NCI-H446 treated with DMSO at 0.1 percent for 48 hours (cell line): Measurements from ENCODE around the gene CRIP1.

Experiments
- DNase-seq: peaks from one replicate; lab custom pipeline; 2025; lab: John Stamatoyannopoulos, UW

The CRIP1 gene, protein sequence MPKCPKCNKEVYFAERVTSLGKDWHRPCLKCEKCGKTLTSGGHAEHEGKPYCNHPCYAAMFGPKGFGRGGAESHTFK

DNA sequence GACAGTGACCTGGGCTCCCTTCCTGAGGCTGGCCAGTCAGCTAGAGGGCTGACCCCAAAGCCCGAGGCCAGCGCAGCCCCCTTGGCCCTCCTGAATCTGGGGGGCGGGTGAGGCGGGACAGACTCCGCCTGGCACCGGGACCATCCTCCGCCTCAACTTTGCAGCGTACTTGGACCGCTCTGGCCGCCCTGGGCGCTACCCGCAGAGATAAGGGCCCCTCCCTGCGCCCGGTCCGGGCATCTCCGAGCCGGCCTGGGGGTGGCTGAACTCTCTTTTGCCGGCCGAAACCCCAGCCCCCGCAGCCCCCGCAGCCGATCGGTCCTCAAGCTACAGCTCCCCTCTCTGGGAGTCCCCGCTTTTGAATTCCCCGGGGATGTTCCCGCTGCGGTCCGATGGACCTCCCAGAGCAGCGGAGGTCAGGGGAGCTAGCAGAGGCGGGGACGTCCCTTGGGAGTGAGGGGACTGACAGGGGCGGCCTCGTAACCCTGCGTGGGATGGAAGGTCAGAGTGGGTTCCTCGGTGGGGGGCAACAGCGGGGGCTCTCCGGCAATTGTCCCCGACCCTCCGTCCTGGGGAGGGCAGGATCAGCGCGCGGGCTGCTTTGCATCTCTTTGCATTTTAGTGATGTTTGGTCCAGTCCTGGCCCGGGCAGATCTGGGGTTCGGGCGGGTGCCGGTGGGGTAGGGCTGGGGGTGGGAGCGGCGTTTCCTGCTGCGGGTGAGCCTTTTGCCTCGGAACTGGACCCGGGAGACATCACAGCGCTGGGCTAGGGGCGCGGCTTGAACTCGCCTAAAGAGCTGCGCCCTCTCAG lies at the start of gene CRIP1:
Gene CRIP1, plus strand, starts transcription at position 724 of the 811 bp plus-strand sequence. CDS start 374 bp downstream, outside the sequence.
- no peak for DNase-seq

DNA sequence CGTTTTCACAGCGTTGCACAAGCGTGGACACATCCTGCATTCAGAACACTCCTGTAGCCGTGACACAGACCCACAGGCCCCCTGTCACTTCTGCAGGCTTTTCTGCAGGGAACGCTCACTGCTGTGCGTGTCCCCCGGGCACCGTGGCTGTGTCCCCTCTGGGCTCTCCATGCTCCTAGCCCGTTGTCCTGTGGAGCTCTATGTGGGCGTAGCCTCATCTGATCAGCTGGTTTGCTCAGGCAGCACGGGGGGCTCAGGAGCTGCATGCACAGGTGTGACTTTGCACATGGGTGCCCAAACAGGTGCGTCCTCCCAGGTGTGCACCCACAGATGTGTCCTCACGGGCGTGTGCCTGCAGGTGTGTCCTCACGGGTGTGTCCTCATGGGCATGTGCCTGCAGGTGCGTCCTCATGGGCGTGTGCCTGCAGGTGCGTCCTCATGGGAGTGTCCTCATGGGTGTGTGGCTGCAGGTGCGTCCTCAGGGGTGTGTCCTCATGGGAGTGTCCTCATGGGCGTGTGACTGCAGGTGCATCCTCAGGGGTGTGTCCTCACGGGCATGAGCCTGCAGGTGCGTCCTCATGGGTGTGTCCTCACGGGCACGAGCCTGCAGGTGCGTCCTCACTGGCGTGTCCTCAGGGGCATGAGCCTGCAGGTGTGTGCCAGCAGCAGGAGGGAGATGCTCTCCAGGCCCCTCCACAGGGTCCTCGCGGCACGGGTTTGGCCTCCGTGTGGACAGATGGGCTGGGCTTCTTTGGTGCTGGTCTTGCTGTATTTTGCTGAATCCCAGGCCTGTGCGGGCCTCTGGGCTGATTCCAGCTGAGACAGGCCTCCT lies 49.6 kb upstream of the CRIP1 start:
- DNase-seq = no peak

DNA sequence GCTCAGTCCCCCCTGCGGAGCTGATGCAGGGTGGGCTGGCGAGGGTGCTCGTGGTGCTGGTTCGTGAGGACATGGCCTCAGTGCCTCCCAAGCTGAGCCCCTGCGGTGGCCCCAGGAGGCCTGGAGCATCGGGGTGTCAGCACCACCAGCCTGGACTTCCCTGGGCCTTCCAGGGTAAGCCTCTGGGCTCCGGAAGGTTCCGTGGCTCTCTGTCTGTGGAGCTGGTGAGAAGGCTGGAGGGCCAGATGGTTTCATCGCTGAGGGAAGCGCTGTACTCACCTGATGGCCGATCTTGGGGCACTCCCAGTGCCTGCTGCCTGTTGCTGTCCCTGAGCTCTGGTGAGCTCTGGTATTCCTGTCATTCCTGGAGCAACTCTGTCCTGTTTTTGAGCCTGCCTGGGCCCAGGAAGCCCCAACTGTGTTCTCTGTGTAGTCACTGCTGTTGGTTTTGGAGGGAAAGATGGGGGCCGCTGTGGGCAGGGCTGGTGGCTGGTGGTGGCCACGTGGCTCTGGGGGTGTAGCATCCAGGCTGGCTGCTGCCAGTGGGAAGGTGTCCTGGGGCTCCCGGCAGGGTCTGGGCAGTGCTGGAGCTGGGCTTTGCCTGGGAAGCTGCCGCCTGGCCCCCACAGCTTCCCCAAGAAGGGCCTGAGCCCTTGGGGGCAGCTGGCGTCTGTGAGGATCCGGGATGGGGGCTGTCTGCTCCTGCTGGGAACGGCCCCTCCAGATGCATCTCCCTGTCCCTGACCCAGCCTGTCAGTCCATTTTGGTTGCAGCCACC lies 48.8 kb upstream of the CRIP1 start:
- no peak for DNase-seq

DNA sequence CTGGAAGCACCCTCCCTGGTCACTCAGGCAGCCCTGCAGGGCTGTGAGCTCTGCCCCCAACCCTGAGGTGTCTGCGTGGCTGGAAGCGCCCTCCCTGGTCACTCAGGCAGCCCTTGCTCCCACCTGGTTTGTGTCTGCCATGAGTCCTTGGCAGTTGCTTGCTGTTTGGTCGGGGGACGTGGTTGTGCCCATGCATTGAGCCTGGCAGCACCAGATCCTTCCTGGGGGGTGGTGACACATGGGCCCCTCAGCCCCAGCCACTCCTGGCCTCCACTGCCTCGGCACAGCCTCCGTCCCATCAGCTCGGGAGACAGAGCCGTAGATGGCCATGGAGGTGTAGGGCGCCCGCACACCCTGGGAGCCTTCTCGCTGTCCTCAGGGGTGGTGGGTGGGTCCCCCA lies 47.5 kb upstream of the CRIP1 start:
- no peak for DNase-seq

DNA sequence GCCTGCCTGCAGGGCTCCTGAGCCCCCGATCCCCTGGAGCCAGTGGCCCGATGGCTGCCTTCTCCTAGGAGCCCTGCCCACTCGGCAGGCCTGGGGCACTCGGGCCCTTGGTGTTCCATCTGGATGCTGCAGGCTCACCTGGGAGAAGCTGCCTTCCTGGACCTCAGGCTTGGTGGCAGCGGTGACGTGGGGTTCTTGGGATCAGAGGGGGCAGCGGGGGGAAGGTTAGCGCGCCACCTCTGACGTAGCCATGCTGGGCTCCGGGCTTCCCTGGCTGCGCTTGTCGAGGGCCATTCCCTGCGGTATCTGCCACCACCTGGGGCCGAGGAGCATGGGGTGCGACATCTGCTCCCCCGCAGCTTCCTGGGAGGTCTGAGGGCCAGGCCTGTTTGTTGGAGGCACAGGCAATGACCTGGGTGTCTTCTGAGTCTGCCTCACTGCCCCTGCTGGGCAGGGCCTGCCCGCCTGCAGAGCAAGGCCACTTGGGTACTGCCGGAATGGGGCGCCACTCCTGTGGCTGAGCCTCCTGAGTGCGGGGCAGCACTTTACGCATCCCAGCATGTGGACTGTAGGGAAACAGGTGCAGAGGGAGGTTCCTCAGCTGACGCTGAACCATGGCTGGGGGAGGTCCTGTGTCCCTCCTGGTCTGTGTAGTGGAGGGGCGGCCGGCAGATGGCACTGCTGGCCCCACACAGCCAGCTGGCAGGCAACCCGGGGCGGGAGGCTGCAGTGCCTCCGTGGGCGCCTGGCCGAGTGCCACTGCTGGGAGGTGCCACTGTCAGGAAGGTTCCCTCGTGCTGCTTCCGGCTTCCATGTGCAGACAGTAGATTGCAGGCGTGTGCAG lies 46.8 kb upstream of the CRIP1 start:
- peak; percentile 72 for DNase-seq

DNA sequence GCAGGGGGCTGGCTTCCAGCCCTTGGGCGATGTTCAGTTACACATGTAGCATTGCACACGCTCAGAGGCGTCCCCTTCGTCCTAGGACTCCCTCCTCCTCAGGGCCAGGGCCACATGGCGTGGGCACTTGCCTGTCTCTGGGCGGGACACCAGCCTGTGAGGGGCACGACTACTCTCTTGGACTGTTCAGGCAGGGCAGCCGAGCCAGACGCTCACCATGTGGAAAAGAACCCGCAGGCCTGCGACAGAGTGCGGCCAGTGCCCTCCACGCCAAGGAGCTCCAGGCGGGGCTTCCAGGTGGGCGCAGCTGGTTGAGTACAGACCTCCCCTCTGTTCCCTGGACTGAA lies 46.2 kb upstream of the CRIP1 start:
- no peak for DNase-seq

DNA sequence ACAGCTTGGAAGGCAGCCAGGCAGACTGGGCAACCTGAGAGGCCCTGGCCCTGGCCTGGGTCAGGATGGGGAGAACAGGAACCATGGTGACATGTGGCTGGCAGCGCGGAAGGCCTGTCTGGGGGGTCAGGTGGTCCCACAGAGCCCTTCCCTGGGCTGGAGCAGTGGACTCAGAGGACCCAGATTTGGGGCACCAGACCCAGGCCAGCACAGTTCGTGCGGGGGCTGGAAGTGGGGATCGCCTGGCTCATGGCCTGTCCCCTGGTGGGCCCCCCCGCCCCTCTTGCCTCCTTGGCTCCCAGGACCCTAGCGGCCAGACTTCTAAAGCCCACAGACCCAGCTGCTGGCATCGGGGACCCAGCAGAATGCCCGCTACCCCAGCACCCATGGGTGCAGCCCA lies 45.7 kb upstream of the CRIP1 start:
- no peak for DNase-seq

DNA sequence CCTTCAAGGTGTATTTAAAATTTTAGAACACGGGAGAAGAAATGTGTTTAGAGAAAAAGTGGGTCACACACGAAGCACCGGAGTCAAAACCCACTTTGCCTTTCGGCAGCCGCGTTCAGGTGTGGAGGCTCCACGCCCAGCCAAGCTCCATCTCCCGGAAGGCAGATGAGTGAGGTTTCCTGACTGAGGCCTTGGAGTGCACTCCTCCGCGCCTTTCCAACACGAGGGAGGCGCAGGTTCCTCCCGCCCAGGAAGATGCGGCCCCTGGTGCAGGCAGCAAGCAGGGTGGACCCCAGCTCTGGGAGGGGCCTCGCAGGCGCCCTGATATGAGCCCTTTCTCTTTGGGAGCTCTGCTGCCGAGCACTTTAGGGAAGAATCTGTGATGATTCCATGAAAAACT lies 44.6 kb upstream of the CRIP1 start:
- no peak for DNase-seq

DNA sequence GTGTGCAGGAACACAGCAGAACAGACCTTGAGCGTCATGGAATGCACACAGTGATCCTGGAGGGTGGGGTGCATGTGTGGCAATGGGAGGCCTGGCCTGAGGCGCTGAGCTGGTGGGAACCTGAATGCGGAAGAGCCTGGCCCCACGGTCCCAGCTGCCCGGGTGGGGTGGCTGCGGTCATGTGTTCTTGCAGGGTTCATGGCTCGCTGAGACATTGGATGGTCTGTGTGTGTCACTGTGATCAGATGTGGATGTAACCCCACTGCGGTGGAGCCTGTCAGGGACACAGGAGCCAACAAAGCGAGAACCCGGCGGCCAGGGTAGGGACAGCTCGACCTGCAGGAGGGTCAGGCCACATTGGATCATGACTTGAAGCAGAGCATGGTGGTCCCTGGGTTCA lies 43.9 kb upstream of the CRIP1 start:
- DNase-seq = no peak

DNA sequence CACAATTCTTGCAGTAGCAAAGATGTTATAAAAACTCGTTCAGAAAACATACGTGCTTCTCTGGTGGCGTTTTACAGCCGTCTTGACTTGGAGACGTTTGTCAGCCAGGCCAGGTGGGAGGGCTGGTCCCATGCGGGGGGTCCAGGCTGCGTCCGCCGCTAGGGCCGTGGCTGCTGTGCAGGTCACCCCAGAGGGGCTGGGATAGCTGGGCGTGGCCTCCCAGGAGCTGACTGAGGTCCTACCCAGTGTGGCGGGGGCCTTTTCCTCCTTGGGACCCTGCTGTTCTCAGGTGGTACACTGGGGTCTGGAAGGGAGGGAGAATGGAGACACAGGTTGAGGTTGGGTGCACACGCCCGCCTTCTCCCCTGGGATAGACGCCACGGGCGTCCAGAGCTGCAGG lies 41.8 kb upstream of the CRIP1 start:
- no peak for DNase-seq

DNA sequence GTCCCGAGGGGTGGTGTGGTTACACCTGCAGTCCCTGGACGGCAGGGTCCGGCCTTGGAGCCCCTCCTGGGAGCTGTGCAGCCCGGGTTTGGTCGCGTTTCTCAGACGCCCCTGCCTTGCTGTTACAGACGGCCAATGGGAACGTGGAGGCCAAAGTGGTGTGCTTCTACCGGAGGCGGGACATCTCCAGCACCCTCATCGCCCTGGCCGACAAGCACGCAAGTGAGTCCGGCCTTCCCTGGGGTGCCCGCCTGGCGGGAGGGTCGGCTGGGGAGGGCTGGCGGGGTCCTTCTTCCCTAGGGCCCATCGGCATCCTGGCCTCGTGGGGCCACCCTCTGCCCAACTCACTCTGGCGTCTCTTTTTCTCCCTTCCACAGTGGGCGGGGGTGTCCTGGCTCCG lies 41.4 kb upstream of the CRIP1 start:
- DNase-seq = no peak

DNA sequence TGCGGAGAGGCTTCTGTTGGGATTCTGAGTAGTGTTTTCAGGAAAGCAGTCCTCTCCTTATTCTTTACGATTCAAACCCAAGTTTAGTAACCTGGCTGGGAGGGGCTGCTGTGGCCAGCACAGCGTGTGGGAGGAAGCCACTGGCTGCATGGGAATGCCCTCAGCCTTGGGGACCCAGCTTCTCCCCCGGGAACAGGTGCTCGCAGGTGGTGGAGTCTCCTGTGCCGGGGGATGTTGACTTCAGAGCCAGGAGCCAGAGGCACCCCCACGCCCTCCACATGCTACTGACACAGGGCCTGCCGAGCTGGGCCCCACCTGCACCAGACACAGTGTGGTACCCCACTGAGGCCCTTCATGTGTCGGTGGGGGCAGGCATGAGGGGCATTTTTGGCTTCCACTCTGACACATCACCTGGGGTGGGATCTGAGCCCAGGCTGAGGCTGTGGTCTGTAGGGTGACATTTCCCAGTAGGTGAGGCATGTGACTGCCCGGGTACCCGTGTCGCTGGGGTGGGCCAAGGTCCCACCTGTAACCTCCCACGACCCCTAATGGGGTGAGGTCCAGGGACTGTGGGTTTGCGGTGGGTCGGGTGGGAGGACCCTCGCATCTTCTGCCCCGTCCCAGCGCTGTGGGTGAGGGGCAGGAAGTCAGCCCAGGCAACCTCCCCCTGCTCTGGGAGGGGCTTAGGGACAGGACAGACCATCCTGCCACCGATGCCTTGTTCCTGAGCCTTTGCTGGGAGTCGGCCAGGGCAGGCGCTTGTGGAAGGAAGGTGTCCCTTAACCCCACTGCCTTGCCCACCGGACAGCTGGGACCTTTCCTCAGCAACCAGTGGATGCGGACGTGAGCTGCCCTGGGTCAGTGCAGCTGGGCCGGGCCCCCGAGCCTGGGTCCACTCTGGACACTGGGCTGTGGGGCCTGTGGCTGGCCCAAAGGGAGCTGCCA lies 40.5 kb upstream of the CRIP1 start:
- no peak for DNase-seq

DNA sequence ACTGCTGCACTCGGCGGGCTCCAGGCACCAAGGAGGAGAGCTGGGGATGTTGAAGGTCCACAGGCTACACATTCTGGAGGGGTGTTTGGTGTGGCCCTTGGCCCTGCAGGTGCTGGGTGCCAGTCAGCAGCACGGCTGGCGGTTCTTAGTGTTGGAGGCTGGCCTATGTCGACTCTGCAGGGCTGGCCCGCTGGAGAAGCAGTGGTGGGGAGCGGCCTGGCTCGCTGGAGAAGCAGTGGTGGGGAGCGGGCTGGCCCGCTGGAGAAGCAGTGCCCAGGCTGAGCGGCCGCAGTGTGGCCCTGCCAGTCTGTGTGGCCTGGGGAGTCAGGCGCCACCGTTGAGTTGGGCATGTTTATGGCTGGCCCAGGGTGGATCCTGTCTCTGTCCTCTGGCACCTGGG lies 39.7 kb upstream of the CRIP1 start:
- no peak for DNase-seq

DNA sequence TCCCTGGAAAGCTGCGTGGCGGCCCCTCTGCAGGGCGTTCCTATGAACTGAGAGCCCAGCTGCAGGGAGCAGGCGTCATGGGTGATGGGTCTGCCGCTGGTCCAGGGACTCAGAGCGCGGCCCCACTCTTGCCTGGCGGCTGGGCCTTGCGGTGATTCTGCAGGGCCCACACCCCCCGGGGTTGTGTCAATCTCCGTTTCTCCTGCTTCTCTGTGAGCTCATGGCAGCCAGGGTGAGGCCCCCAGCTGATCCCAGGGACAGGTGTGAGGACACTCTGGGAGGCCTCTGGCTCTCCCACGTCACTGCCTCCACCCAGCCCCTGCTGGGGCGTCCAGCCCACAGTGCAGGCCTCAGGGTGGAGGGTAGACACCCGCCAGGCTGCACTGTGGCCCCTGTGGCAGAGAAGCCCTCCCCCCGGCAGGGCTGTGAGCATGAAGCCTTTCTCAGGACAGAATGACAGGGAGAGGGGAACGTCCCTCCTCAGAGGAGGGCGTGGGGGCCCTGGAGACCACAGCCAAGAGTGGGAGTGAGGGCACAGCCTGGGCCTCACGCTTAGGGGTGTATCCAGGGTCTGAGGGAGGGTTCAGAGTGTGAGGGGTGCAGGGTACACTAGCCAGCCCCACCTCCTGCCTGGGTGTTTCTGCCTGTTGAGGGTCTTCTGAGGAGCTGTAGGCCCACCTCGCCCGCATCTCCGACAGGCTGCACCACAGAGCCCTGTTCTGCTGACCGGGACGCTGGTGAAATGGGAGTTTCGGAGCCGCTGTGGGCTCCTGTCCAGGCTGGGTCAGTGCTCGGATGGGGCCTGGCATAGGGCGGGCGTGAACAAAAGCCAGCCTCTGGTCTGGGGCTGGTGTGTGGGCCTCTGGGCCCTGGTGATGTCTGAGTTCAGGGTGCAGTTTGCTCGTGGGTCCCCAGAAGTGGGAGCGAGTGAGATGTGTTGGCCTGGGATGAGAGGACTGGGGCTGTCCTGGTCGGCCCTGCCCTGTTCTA lies 38.7 kb upstream of the CRIP1 start:
- no peak for DNase-seq

DNA sequence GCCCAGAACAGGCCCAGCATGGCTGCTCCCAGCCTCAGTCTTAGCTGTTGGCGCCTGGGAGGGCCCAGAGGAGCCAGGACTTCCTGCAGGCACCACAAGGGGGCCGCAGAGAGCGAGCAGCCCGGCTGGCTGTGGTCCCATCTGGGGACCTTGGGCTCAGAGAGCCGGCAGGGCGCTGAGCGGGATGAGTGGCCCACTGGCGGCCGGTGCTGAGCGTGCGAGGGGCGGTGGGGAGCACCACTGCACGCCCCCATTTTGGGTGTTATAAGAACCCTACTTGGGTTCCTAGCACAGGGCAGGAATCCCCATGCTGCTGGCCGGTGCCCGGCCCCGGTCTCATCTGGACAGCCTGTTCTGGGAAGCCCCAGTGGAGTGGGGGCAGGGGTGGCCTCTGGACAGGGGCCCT lies 38.0 kb upstream of the CRIP1 start:
- DNase-seq = no peak

DNA sequence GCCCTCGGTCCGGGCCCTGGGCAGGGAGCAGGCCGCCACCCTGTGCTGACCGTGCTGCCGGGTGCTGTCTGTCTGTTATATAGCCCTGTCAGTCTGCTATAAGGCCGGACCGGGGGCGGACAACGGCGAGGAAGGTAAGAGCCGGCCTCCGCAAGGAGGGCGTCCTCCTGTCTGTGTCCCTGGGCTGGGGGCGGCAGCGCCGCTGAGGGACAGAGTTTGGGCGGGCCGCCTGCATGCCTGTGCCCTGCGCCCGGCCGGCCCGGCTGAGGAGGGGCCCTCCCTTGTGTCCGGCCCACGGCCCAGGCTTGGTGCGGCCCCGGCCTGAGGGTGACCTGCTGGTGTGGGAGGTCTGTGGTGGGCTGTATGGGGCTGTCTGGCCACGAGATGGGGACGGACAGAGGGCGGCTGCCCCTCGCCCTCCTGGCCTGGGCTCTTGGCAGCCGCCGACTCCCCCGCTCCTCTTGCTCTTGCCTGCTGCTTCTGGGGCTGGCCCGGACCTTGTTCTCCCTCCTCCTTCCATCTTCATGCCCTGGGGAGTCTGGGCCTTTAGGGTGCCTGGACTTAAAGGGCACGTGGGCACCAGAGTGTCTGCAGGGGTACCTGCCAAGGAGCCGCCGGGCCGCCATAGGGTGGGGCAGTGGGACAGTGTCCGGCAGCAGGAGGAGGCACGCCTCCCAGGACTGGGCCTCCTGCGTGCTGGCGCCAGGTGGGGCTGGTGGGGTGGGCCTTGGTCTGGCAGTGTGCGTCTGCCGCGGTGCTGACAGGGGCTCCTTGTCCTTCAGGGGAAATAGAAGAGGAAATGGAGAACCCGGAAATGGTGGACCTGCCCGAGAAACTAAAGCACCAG lies 37.2 kb upstream of the CRIP1 start:
- DNase-seq = no peak

DNA sequence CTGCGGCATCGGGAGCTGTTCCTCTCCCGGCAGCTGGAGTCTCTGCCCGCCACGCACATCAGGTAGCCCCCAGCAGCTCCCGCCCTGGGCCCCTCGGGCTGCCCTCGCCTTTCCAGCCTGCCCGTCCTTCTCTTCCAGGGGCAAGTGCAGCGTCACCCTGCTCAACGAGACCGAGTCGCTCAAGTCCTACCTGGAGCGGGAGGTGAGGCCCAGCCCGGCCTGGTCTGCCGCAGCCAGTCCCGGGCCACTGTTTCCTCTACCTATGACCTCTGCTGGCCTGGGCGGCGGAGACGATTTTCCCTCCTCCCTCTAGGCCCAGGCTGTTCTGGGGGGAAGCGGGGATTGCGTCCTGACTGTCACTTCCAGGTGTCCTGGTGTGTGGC lies 36.6 kb upstream of the CRIP1 start:
- no peak for DNase-seq
